PC-9 (cell line): ENCODE data around the gene BOD1.

Experiments
- EZH2 ChIP-seq: fragments of 200-600 bp; sonication (generic); IDR thresholded peaks from 2 replicates; pipeline ENCODE4 v1.8.0; 2017; ENCODE audit warnings: antibody characterized with exemption, low read depth
- TF ChIP-seq, protein P1 (sequence below): fragments of 200-600 bp; sonication (generic); conservative IDR thresholded peaks from 2 replicates; pipeline ENCODE4 v1.6.1; 2017; ENCODE audit warnings: mixed run types, antibody characterized with exemption, mild to moderate bottlenecking, moderate library complexity

DNA sequence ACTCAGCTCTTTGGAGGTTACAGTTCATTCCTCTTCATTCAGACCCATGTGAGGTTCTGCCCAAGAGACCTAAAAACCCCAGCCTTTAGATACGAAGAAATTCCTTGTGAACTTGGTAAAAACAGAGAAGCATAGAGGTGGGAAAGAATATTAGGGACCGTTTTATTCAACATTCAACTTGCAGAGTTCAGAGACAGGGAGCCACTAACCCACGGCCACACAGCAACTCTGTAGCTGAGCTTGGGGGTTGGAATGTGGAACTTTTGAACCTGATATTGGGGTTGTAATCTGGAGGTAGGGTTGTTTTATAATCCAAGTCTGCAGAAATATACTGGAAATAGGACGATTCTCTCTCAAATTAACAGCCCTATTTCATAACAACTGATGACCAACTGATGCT is 10.8 kb upstream of the BOD1 start:
- TF ChIP-seq, protein P1, sequence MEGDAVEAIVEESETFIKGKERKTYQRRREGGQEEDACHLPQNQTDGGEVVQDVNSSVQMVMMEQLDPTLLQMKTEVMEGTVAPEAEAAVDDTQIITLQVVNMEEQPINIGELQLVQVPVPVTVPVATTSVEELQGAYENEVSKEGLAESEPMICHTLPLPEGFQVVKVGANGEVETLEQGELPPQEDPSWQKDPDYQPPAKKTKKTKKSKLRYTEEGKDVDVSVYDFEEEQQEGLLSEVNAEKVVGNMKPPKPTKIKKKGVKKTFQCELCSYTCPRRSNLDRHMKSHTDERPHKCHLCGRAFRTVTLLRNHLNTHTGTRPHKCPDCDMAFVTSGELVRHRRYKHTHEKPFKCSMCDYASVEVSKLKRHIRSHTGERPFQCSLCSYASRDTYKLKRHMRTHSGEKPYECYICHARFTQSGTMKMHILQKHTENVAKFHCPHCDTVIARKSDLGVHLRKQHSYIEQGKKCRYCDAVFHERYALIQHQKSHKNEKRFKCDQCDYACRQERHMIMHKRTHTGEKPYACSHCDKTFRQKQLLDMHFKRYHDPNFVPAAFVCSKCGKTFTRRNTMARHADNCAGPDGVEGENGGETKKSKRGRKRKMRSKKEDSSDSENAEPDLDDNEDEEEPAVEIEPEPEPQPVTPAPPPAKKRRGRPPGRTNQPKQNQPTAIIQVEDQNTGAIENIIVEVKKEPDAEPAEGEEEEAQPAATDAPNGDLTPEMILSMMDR, result no peak
- TF ChIP-seq EZH2, result no peak
